ENCODE measurements around the gene IQSEC1. TPM values are rescaled to one million over a fixed set of nuclear protein-coding genes. Genes with fewer than 3 reads are reported as not detected.

Gene IQSEC1
- total and polyA plus RNA-seq, 10 of the 15 experiments (the other 5 are each of a cell fraction or from before 2014, with no cell fraction given) = 0.92 to 55.2 (median 8.5) TPM

DNA sequence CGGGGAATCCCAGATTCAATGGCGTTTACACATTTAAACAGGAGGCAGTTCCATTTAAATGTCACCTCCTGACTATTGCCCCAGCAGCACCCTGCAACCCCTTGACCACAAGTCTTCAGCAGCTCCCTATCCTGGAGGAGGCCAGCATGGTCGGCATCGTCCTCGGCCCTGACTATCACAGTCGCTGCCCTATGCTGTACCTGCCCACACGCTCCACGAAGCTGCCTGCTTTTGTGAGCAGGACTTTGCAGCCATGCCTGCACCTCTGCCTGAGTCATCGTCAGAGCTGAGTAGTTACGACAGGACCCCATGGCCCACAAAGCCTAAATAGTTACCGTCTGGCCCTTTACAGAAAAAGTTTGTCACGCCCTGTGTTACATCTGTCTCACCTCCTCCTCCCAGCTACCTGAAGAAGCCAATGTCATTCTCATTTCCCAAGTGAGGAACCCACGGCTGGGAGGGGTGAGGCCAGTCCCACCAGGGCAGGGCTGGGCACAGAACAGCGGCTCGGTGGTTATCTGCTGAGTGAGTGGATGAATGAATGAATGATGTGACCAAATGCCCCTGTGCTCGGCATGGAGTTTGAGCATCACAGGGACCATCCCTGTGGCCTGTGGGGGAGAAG, 47.8 kb upstream of the IQSEC1 start:
- no peak for ATAC-seq
- H3K36me3 ChIP-seq (ENCODE audit: control insufficient read depth in 2 of 2, insufficient read depth in 2 of 2, low read length in 1 of 2) = no peaks in the 10 kb centered on the region
- H3K9ac ChIP-seq (ENCODE audit: control insufficient read depth, insufficient read depth, low read length) = no peak overlapping the region
- RAD21 ChIA-PET (ENCODE audit: unreplicated experiment) = no interaction called here
- in situ Hi-C loops (cut with MboI) = no loop called here
- BruUV-seq (replicated peaks) = no TSS peak
- CTCF ChIA-PET = interaction anchor here (1.1 to 2.3 kb wide), 2 partner anchors 29 to 332 kb away, joined by 3 to 6 read pairs; no protein-coding TSS in a partner anchor
- H3K9me3 ChIP-seq (replicated peaks; ENCODE audit: control insufficient read depth, insufficient read depth, low read length) = no peaks in the 10 kb centered on the region
- H3K4me1 ChIP-seq (ENCODE audit: control insufficient read depth, insufficient read depth, low read length) = no peaks in the 10 kb centered on the region
- H3K27me3 ChIP-seq (replicated peaks in 1 of 2; ENCODE audit: control insufficient read depth in 2 of 2, insufficient read depth in 2 of 2, low read length in 1 of 2) = peaks cover 0 to 3% of the 10 kb centered on the region in 2 experiments; a peak in 3 of 4 replicates
- SMC1A ChIA-PET (ENCODE audit: uncharacterized antibody, unreplicated experiment) = no interaction called here
- FAIRE-seq = no peak
- H3K4me3 ChIP-seq = no peak overlapping the region
- DNase-seq (ENCODE audit: low read depth, low spot score) = no peak
- WGBS (ENCODE audit: insufficient coverage, insufficient replicate concordance, low lambda C conversion rate, missing lambda C conversion rate) = 48% methylated on average over 16 of the region's 16 CpGs
- intact Hi-C loops (cut with micrococcal nuclease; ENCODE audit: unreplicated experiment) = no loop called here
- H3K4me2 ChIP-seq (ENCODE audit: control insufficient read depth, insufficient read depth) = no peak overlapping the region
- H4K20me1 ChIP-seq (ENCODE audit: control insufficient read depth, insufficient read depth) = no peaks in the 10 kb centered on the region
- H3K79me2 ChIP-seq (ENCODE audit: control insufficient read depth, insufficient read depth, low read length) = no peaks in the 10 kb centered on the region
- POLR2A ChIA-PET = no interaction called here
- no peak overlapping the region for H2AFZ ChIP-seq (ENCODE audit: control insufficient read depth, low read depth, low read length)
- no peak overlapping the region for H3K27ac ChIP-seq (ENCODE audit: control insufficient read depth, insufficient read depth)
- TF ChIP-seq IRF4 (IDR thresholded peaks at IDR 0.05; ENCODE audit: low read depth, low read length) = no peak
- TF ChIP-seq ZNF384 (IDR thresholded peaks at IDR 0.05; ENCODE audit: borderline replicate concordance, low read depth, low read length) = no peak
- no peak for TF ChIP-seq SIN3A (IDR thresholded peaks at IDR 0.05; ENCODE audit: low read depth, low read length)
- TF ChIP-seq, protein P1, sequence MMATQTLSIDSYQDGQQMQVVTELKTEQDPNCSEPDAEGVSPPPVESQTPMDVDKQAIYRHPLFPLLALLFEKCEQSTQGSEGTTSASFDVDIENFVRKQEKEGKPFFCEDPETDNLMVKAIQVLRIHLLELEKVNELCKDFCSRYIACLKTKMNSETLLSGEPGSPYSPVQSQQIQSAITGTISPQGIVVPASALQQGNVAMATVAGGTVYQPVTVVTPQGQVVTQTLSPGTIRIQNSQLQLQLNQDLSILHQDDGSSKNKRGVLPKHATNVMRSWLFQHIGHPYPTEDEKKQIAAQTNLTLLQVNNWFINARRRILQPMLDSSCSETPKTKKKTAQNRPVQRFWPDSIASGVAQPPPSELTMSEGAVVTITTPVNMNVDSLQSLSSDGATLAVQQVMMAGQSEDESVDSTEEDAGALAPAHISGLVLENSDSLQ (IDR thresholded peaks at IDR 0.05) = no peak
- TF ChIP-seq, protein P2, sequence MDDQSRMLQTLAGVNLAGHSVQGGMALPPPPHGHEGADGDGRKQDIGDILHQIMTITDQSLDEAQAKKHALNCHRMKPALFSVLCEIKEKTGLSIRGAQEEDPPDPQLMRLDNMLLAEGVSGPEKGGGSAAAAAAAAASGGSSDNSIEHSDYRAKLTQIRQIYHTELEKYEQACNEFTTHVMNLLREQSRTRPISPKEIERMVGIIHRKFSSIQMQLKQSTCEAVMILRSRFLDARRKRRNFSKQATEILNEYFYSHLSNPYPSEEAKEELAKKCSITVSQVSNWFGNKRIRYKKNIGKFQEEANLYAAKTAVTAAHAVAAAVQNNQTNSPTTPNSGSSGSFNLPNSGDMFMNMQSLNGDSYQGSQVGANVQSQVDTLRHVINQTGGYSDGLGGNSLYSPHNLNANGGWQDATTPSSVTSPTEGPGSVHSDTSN (IDR thresholded peaks at IDR 0.05; ENCODE audit: insufficient replicate concordance, low read depth, low read length) = no peak
- no peak for TF ChIP-seq EP300 (IDR thresholded peaks at IDR 0.05; ENCODE audit: borderline replicate concordance in 1 of 2, control insufficient read depth in 1 of 2, low read depth in 2 of 2, low read length in 2 of 2)
- TF ChIP-seq, protein P3, sequence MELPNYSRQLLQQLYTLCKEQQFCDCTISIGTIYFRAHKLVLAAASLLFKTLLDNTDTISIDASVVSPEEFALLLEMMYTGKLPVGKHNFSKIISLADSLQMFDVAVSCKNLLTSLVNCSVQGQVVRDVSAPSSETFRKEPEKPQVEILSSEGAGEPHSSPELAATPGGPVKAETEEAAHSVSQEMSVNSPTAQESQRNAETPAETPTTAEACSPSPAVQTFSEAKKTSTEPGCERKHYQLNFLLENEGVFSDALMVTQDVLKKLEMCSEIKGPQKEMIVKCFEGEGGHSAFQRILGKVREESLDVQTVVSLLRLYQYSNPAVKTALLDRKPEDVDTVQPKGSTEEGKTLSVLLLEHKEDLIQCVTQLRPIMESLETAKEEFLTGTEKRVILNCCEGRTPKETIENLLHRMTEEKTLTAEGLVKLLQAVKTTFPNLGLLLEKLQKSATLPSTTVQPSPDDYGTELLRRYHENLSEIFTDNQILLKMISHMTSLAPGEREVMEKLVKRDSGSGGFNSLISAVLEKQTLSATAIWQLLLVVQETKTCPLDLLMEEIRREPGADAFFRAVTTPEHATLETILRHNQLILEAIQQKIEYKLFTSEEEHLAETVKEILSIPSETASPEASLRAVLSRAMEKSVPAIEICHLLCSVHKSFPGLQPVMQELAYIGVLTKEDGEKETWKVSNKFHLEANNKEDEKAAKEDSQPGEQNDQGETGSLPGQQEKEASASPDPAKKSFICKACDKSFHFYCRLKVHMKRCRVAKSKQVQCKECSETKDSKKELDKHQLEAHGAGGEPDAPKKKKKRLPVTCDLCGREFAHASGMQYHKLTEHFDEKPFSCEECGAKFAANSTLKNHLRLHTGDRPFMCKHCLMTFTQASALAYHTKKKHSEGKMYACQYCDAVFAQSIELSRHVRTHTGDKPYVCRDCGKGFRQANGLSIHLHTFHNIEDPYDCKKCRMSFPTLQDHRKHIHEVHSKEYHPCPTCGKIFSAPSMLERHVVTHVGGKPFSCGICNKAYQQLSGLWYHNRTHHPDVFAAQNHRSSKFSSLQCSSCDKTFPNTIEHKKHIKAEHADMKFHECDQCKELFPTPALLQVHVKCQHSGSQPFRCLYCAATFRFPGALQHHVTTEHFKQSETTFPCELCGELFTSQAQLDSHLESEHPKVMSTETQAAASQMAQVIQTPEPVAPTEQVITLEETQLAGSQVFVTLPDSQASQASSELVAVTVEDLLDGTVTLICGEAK (IDR thresholded peaks at IDR 0.05; ENCODE audit: borderline replicate concordance) = no peak
- TF ChIP-seq POLR2AphosphoS5 (IDR thresholded peaks at IDR 0.05; ENCODE audit: low read length) = no peak
- no peak for TF ChIP-seq GATAD2B (conservative IDR thresholded peaks at IDR 0.05; ENCODE audit: low read depth)
- TF ChIP-seq, protein P4, sequence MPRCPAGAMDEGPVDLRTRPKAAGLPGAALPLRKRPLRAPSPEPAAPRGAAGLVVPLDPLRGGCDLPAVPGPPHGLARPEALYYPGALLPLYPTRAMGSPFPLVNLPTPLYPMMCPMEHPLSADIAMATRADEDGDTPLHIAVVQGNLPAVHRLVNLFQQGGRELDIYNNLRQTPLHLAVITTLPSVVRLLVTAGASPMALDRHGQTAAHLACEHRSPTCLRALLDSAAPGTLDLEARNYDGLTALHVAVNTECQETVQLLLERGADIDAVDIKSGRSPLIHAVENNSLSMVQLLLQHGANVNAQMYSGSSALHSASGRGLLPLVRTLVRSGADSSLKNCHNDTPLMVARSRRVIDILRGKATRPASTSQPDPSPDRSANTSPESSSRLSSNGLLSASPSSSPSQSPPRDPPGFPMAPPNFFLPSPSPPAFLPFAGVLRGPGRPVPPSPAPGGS (IDR thresholded peaks at IDR 0.05; ENCODE audit: borderline replicate concordance, insufficient read depth, low read depth, low read length, poor library complexity, severe bottlenecking) = no peak
- TF ChIP-seq TBL1XR1 (IDR thresholded peaks at IDR 0.05; ENCODE audit: low read depth, low read length) = no peak
- TF ChIP-seq SUZ12 (IDR thresholded peaks at IDR 0.05; ENCODE audit: unreplicated experiment) = no peak
- no peak for TF ChIP-seq SPI1 (IDR thresholded peaks at IDR 0.05; ENCODE audit: borderline replicate concordance, insufficient read depth, low read depth, low read length)

Measured in GM12878 (cell line).